WI38 (cell line): ENCODE measurements around the gene RTN4IP1.
"Not testable (repeated sequence)": the region's sequence is repeated elsewhere in the genome, so short reads cannot be mapped to it uniquely, and the experiment has no call there.

Source experiments
- H3K4me3 ChIP-seq: 2 replicates; pipeline ENCODE4 v1.5.1; 2011; ENCODE audit warnings: low read depth, mild to moderate bottlenecking, control low read depth, low read length
- CTCF ChIP-seq: IDR thresholded peaks from 2 replicates; pipeline ENCODE4 v1.5.1; 2012; ENCODE audit warnings: low read depth, mild to moderate bottlenecking, control low read depth, low read length

Gene RTN4IP1

GRCh38 chr6:106609699-106610098 lies 19.6 kb downstream of the RTN4IP1 start:
- TF ChIP-seq CTCF: no peak

GRCh38 chr6:106608080-106608668 lies 21.1 kb downstream of the RTN4IP1 start:
- peak; percentile 60 for TF ChIP-seq CTCF
- H3K4me3 ChIP-seq: no peak overlapping the region

More at GRCh38 chr6:106609699-106610098, 19.6 kb downstream of the RTN4IP1 start:
- no peak overlapping the region for H3K4me3 ChIP-seq

GRCh38 chr6:106600329-106600728 lies 29.0 kb downstream of the RTN4IP1 start:
- H3K4me3 ChIP-seq: no peak overlapping the region
- TF ChIP-seq CTCF: no peak

- no peak overlapping the region for H3K4me3 ChIP-seq
- TF ChIP-seq CTCF: no peak
These were observed 29.9 kb downstream of the RTN4IP1 start for GRCh38 chr6:106599440-106599839.

GRCh38 chr6:106591111-106591825 lies 38.0 kb downstream of the RTN4IP1 start:
- no peak for TF ChIP-seq CTCF
- H3K4me3 ChIP-seq: no peak overlapping the region

- H3K4me3 ChIP-seq: not testable (repeated sequence)
These were observed 40.4 kb downstream of the RTN4IP1 start for GRCh38 chr6:106588937-106589336.

- no peak for TF ChIP-seq CTCF
- H3K4me3 ChIP-seq: no peak overlapping the region
These were observed 42.4 kb downstream of the RTN4IP1 start for GRCh38 chr6:106586815-106587415.
